ENCODE measurements around the gene BCL2L13. TPM values are rescaled to one million over a fixed set of nuclear protein-coding genes. Genes with fewer than 3 reads are reported as not detected.
"Not testable (repeated sequence)": the region's sequence is repeated elsewhere in the genome, so short reads cannot be mapped to it uniquely, and the experiment has no call there.

The BCL2L13 gene
- polyA plus RNA-seq, 6 donors from 2014 or later, result 21.5 to 49.5 (median 47.7) TPM

GRCh38 chr22:17746916-17747315, 108.4 kb downstream of the BCL2L13 start:
- Mint-ChIP-seq H3K27me3 (no peaks in the 10 kb centered on the region), H3K9me3 (no peaks in the 10 kb centered on the region), H3K36me3 (peaks cover 0 to 7% of the 10 kb centered on the region in 2 donors), H3K27ac (peak overlapping the region in 1 of 6 donors; percentile 29), H3K4me3 (no peak overlapping the region), H3K4me1 (peaks cover 0 to 6% (median 0%) of the 10 kb centered on the region in 3 donors)
- DNase-seq, result no peak
- no peak for ATAC-seq (ENCODE audit: low read depth in 2 of 2)

DNA sequence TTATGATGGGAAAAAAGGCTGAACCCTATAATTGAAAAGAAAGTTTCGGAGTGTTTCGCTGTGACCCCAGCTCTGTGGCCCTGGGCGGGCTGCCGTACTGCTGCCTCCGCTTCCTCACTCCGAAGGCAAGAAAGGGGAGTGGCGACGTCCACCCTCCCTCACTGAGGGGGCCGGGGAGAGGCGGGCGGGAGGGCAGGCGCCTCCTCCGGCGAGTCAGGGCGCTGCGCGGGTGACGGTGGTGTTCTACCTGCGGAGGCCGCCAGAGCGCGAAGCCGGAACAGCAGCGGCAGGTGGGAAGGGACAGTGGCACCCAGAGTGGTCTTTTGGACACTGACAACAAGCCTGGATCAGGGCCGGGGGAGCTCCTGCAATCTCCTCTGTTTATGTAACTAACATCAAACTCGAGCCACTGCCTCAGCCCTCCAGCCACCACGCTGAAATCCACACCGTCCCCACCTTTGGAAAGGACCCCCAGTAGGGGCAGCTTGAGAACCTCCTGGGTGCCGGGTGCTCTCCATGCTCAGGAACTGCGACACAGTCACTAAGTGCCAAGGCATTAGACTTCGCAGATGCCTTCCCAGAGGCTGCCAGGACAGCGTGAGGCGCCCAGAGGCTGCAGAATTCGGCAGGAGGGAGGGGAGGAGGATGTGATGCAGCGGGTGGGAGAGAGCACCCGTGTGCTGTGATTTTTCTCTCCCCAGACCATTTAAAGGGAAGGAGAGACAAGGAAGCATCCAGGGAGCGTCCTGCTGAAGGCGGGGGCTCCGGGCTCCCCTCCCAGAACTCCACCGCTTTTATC, 110.2 kb downstream of the BCL2L13 start:
- Mint-ChIP-seq H3K4me3 (no peak overlapping the region), H3K4me1 (peaks cover 0 to 3% (median 0%) of the 10 kb centered on the region in 3 donors), H3K36me3 (peaks cover 0 to 7% of the 10 kb centered on the region in 2 donors), H3K27ac (peak overlapping the region in 1 of 6 donors; percentile 20), H3K27me3 (no peaks in the 10 kb centered on the region), H3K9me3 (no peaks in the 10 kb centered on the region)
- no peak for ATAC-seq (ENCODE audit: low read depth in 2 of 2)
- DNase-seq, result no peak

DNA sequence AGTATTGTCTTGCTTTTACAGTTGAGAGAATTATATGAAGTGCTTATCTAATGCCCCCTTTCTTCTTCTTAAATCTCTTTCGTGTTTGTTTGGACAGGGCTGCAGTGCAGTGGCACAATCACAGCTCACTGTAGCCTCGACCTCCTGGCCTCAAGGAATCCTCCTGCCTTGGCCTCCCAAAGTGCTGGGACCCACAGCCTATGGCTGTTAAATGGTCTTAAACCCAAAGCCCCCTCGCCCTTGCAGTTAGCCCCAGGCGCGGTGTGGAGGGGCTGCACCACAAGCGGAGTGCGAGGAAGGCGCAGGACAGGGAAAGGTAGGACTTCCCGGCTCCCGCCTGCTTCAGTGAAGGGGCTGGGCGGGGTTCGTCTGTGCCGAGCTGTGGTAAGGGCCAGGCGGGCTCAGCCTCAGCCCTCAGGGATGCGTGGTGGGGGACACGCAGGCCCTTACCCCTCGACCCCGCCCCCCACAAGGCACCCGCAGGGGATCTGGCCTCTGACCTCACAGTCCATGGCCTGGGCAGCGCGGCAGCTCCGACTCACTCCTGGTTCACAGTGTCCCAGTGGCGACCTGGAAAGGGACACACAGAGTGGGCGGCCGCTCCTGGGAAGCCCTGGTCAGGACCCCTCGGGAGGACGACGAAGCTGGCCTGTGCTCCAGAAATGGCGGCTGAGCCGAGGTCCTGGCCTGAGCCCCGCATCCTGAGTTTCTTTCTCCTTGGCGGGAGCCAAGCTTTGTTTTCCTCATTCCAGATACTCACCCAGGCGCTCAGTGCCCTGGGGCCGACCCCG, 111.2 kb downstream of the BCL2L13 start:
- Mint-ChIP-seq H3K4me3 (no peak overlapping the region), H3K4me1 (peaks cover 0 to 4% (median under 1%) of the 10 kb centered on the region in 3 donors), H3K27ac (peak overlapping the region in 3 of 6 donors; percentile 13 to 32 (median 20)), H3K9me3 (no peaks in the 10 kb centered on the region), H3K36me3 (peaks cover 0 to 7% of the 10 kb centered on the region in 2 donors), H3K27me3 (no peaks in the 10 kb centered on the region)
- ATAC-seq (ENCODE audit: low read depth in 2 of 2) (no peak), DNase-seq (no peak)

- no peaks in the 10 kb centered on the region for H3K27me3 Mint-ChIP-seq
These were observed 113.0 kb downstream of the BCL2L13 start for GRCh38 chr22:17751596-17751995.

DNA sequence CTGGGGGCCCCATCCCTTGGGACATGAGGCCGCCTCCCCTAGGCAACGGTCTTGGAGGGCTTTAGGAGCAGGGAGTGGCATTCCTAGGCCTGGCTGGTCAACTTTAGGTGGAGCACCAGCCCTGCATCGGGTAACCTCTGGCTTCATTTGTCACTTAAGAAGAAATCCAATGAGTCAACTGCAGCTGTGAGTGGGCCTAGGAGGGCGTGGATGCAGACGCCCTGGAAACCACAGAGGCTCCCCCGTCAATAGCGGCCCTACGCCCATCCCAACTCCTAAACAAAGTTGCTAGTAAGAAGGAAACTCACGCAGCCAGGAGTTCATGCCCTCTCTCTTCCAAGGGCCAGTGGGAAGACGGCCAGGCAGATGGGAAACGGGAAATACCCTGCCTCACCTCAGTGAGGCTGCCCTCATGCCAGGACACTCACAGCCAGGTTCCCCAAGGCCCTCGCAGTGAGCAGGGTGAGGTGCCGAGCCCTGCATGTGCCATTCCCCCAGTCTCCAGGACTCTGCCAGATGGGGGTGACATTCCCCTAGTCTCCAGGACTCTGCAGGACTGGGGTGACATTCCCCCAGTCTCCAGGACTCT, 114.9 kb downstream of the BCL2L13 start:
- Mint-ChIP-seq H3K27me3 (no peaks in the 10 kb centered on the region), H3K9me3 (no peaks in the 10 kb centered on the region), H3K4me1 (peaks cover 4 to 7% (median 6%) of the 10 kb centered on the region in 3 donors), H3K4me3 (no peak overlapping the region), H3K36me3 (no peaks in the 10 kb centered on the region), H3K27ac (peak overlapping the region in 1 of 6 donors; percentile 54)
- DNase-seq, result no peak
- no peak for ATAC-seq (ENCODE audit: low read depth in 2 of 2)

More at GRCh38 chr22:17751596-17751995, 113.0 kb downstream of the BCL2L13 start:
- Mint-ChIP-seq H3K9me3 (no peaks in the 10 kb centered on the region), H3K27ac (peak overlapping the region in 1 of 6 donors; percentile 83), H3K4me1 (peaks cover 3 to 4% (median 4%) of the 10 kb centered on the region in 3 donors), H3K36me3 (peaks cover 0 to 2% of the 10 kb centered on the region in 2 donors), H3K4me3 (no peak overlapping the region)
- ATAC-seq (ENCODE audit: low read depth in 2 of 2) (no peak), DNase-seq (no peak)

- no peak for DNase-seq
- Mint-ChIP-seq H3K9me3 (no peaks in the 10 kb centered on the region), H3K27ac (peak overlapping the region in 2 of 6 donors; percentile 29 to 39), H3K4me1 (peaks cover 4 to 9% (median 9%) of the 10 kb centered on the region in 3 donors), H3K27me3 (no peaks in the 10 kb centered on the region), H3K36me3 (no peaks in the 10 kb centered on the region), H3K4me3 (no peak overlapping the region)
- ATAC-seq (ENCODE audit: low read depth in 2 of 2), result peak; percentile 49 to 64
These were observed 115.8 kb downstream of the BCL2L13 start for GRCh38 chr22:17754233-17754925.

GRCh38 chr22:17761138-17761488, 122.6 kb downstream of the BCL2L13 start:
- Mint-ChIP-seq H3K27me3 (no peaks in the 10 kb centered on the region), H3K4me1 (peaks cover 12 to 40% (median 13%) of the 10 kb centered on the region in 3 donors), H3K9me3 (no peaks in the 10 kb centered on the region), H3K36me3 (no peaks in the 10 kb centered on the region), H3K27ac (peak overlapping the region in 1 of 6 donors; percentile 71), H3K4me3 (no peak overlapping the region)
- ATAC-seq (ENCODE audit: low read depth in 2 of 2), result no peak
- no peak for DNase-seq

GRCh38 chr22:17763442-17763841, 124.9 kb downstream of the BCL2L13 start:
- H3K4me1 Mint-ChIP-seq, result peaks cover 13 to 43% (median 18%) of the 10 kb centered on the region in 3 donors
- H3K36me3 Mint-ChIP-seq; H3K27me3 Mint-ChIP-seq; ATAC-seq (ENCODE audit: low read depth in 2 of 2); DNase-seq; H3K4me3 Mint-ChIP-seq; H3K9me3 Mint-ChIP-seq: not testable (repeated sequence)
- H3K27ac Mint-ChIP-seq, result peak overlapping the region in 5 of 6 donors; percentile 10 to 88 (median 22)

- H3K36me3 Mint-ChIP-seq, result no peaks in the 10 kb centered on the region
- DNase-seq (no peak), ATAC-seq (ENCODE audit: low read depth in 2 of 2) (no peak)
- no peaks in the 10 kb centered on the region for H3K9me3 Mint-ChIP-seq
- H3K4me1 Mint-ChIP-seq, result peaks cover 13 to 40% (median 14%) of the 10 kb centered on the region in 3 donors
- H3K4me3 Mint-ChIP-seq, result peak overlapping the region in 1 of 8 donors; percentile 21
- peak overlapping the region in 4 of 6 donors; percentile 44 to 83 (median 70) for H3K27ac Mint-ChIP-seq
- H3K27me3 Mint-ChIP-seq, result no peaks in the 10 kb centered on the region
These were observed 125.5 kb downstream of the BCL2L13 start for GRCh38 chr22:17764036-17764435.

GRCh38 chr22:17764852-17765251, 126.3 kb downstream of the BCL2L13 start:
- H3K4me1 Mint-ChIP-seq, result peaks cover 14 to 45% (median 16%) of the 10 kb centered on the region in 3 donors
- DNase-seq; H3K4me3 Mint-ChIP-seq; H3K36me3 Mint-ChIP-seq; H3K27me3 Mint-ChIP-seq; H3K9me3 Mint-ChIP-seq; ATAC-seq (ENCODE audit: low read depth in 2 of 2): not testable (repeated sequence)
- peak overlapping the region in 1 of 6 donors; percentile 76 for H3K27ac Mint-ChIP-seq

DNA sequence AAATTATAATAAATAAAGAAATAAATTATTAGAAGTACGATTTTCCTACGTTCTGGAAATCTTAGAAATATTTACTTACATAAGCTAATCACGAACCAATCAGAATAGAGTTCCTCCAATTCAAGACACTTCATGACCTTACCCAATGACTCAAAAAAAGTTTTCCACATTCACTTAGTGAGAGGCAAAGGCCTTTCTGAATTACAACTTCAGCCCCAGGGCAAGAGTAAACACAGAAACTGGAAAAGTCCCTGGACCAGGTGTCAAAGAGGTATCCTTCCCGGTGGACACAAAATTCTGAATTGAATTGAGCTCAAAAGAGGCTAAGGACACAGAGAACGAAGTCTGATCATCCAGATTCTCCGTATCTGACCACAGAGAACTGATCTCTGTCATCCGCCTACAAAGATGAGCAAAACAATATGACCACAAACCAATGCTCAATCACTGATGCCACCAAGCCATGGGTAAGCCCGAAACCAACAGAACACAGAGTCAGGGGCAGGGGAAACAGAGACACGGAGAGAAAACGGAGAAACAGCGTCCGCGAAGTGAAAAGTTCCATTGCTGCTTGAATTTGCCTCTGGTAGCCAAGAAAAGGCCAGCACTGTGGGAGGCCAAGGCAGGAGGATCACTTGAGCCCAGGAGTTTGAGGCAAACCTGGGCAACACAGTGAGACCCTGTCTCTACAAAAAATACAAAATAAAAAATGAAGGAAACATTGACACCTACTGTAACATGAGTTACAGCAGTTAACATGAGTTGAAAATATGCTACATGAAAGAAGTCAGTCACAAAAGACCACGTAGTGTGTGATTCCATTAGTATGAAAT, 128.9 kb downstream of the BCL2L13 start:
- no peaks in the 10 kb centered on the region for H3K36me3 Mint-ChIP-seq
- ATAC-seq (ENCODE audit: low read depth in 2 of 2), result no peak
- DNase-seq, result no peak
- H3K4me3 Mint-ChIP-seq, result peak overlapping the region in 1 of 8 donors; percentile 65
- peak overlapping the region in 4 of 6 donors; percentile 11 to 78 (median 43) for H3K27ac Mint-ChIP-seq
- no peaks in the 10 kb centered on the region for H3K9me3 Mint-ChIP-seq
- peaks cover 32 to 54% (median 38%) of the 10 kb centered on the region in 3 donors for H3K4me1 Mint-ChIP-seq
- no peaks in the 10 kb centered on the region for H3K27me3 Mint-ChIP-seq

- Mint-ChIP-seq H3K36me3 (no peaks in the 10 kb centered on the region), H3K4me1 (peaks cover 42 to 61% (median 47%) of the 10 kb centered on the region in 3 donors), H3K27me3 (no peaks in the 10 kb centered on the region), H3K9me3 (no peaks in the 10 kb centered on the region), H3K4me3 (no peak overlapping the region), H3K27ac (peak overlapping the region in 2 of 6 donors; percentile 84 to 93)
- DNase-seq, result no peak
- ATAC-seq (ENCODE audit: low read depth in 2 of 2), result no peak
These were observed 130.6 kb downstream of the BCL2L13 start for GRCh38 chr22:17769013-17769715.

All from naive B cell (primary cell).